ENCODE measurements around the gene TEX51. TPM values are rescaled to one million over a fixed set of nuclear protein-coding genes. Genes with fewer than 3 reads are reported as not detected.
A peak's percentile ranks its signal among the peaks of the same experiment; 100 is the strongest.

The TEX51 gene
- total RNA-seq, 1 donor from 2014 or later, result not detected

GRCh38 chr2:126896471-126896870, 2.2 kb upstream of the TEX51 start:
- Mint-ChIP-seq H3K27me3 (ENCODE audit: unreplicated experiment) (peaks cover 16% of the 10 kb centered on the region), H3K4me1 (ENCODE audit: unreplicated experiment) (peaks cover 7% of the 10 kb centered on the region), H3K9me3 (ENCODE audit: unreplicated experiment) (no peaks in the 10 kb centered on the region), H3K4me3 (ENCODE audit: unreplicated experiment) (no peak overlapping the region), H3K27ac (ENCODE audit: unreplicated experiment) (no peak overlapping the region), H3K36me3 (ENCODE audit: low read depth, unreplicated experiment) (peaks cover 6% of the 10 kb centered on the region)
- TF ChIP-seq CTCF (IDR thresholded peaks at IDR 0.05; ENCODE audit: unreplicated experiment), result no peak
- no peak for DNase-seq (ENCODE audit: low spot score)

GRCh38 chr2:126899616-126900185, 1.0 kb downstream of the TEX51 start:
- Mint-ChIP-seq H3K27me3 (ENCODE audit: unreplicated experiment) (peaks cover 12% of the 10 kb centered on the region), H3K9me3 (ENCODE audit: unreplicated experiment) (no peaks in the 10 kb centered on the region), H3K4me1 (ENCODE audit: unreplicated experiment) (peaks cover 7% of the 10 kb centered on the region), H3K4me3 (ENCODE audit: unreplicated experiment) (no peak overlapping the region), H3K27ac (ENCODE audit: unreplicated experiment) (no peak overlapping the region), H3K36me3 (ENCODE audit: low read depth, unreplicated experiment) (peaks cover 10% of the 10 kb centered on the region)
- DNase-seq (ENCODE audit: low spot score), result no peak
- no peak for TF ChIP-seq CTCF (IDR thresholded peaks at IDR 0.05; ENCODE audit: unreplicated experiment)

- peaks cover 10% of the 10 kb centered on the region for H3K36me3 Mint-ChIP-seq (ENCODE audit: low read depth, unreplicated experiment)
- H3K9me3 Mint-ChIP-seq (ENCODE audit: unreplicated experiment), result no peaks in the 10 kb centered on the region
- DNase-seq (ENCODE audit: low spot score), result no peak
- peak overlapping the region; percentile 61 for H3K27ac Mint-ChIP-seq (ENCODE audit: unreplicated experiment)
- H3K4me1 Mint-ChIP-seq (ENCODE audit: unreplicated experiment), result peaks cover 7% of the 10 kb centered on the region
- no peak for TF ChIP-seq CTCF (IDR thresholded peaks at IDR 0.05; ENCODE audit: unreplicated experiment)
- H3K27me3 Mint-ChIP-seq (ENCODE audit: unreplicated experiment), result peaks cover 10% of the 10 kb centered on the region
- H3K4me3 Mint-ChIP-seq (ENCODE audit: unreplicated experiment), result peak overlapping the region; percentile 54
Observed at GRCh38 chr2:126900646-126901319, 2.1 kb downstream of the TEX51 start.

- no peak for DNase-seq (ENCODE audit: low spot score)
- Mint-ChIP-seq H3K27ac (ENCODE audit: unreplicated experiment) (no peak overlapping the region), H3K36me3 (ENCODE audit: low read depth, unreplicated experiment) (peaks cover 10% of the 10 kb centered on the region), H3K4me1 (ENCODE audit: unreplicated experiment) (peaks cover 7% of the 10 kb centered on the region), H3K4me3 (ENCODE audit: unreplicated experiment) (no peak overlapping the region), H3K27me3 (ENCODE audit: unreplicated experiment) (peaks cover 10% of the 10 kb centered on the region), H3K9me3 (ENCODE audit: unreplicated experiment) (no peaks in the 10 kb centered on the region)
- no peak for TF ChIP-seq CTCF (IDR thresholded peaks at IDR 0.05; ENCODE audit: unreplicated experiment)
Observed at GRCh38 chr2:126901459-126901858, 2.8 kb downstream of the TEX51 start.

- no peaks in the 10 kb centered on the region for H3K9me3 Mint-ChIP-seq (ENCODE audit: unreplicated experiment)
- H3K4me3 Mint-ChIP-seq (ENCODE audit: unreplicated experiment), result no peak overlapping the region
- DNase-seq (ENCODE audit: low spot score), result no peak
- no peak overlapping the region for H3K27ac Mint-ChIP-seq (ENCODE audit: unreplicated experiment)
- TF ChIP-seq CTCF (IDR thresholded peaks at IDR 0.05; ENCODE audit: unreplicated experiment), result no peak
- peaks cover 13% of the 10 kb centered on the region for H3K27me3 Mint-ChIP-seq (ENCODE audit: unreplicated experiment)
- H3K36me3 Mint-ChIP-seq (ENCODE audit: low read depth, unreplicated experiment), result peaks cover 10% of the 10 kb centered on the region
- H3K4me1 Mint-ChIP-seq (ENCODE audit: unreplicated experiment), result peaks cover 7% of the 10 kb centered on the region
Observed at GRCh38 chr2:126902152-126902835, 3.6 kb downstream of the TEX51 start.

Data from endothelial cell (in vitro differentiated cells).